Measurements from ENCODE around the gene AMBP. TPM values are rescaled to one million over a fixed set of nuclear protein-coding genes. Genes with fewer than 3 reads are reported as not detected.

The AMBP gene
- total RNA-seq, 1 donor from 2014 or later = 0.40 TPM

- Mint-ChIP-seq H3K27ac (ENCODE audit: unreplicated experiment) (no peak overlapping the region), H3K4me1 (no peaks in the 10 kb centered on the region), H3K9me3 (peaks cover 4% of the 10 kb centered on the region), H3K36me3 (ENCODE audit: low read depth) (peaks cover 6% of the 10 kb centered on the region), H3K4me3 (no peak overlapping the region), H3K27me3 (ENCODE audit: low read depth) (peaks cover 7% of the 10 kb centered on the region)
- DNase-seq (ENCODE audit: low read depth, low spot score) = no peak
- TF ChIP-seq CTCF (conservative IDR thresholded peaks at IDR 0.05) = no peak
Observed at GRCh38 chr9:114065304-114065703, 12.8 kb downstream of the AMBP start.

- peaks cover 7% of the 10 kb centered on the region for H3K27me3 Mint-ChIP-seq (ENCODE audit: low read depth)
- H3K27ac Mint-ChIP-seq (ENCODE audit: unreplicated experiment) = no peak overlapping the region
- peaks cover 6% of the 10 kb centered on the region for H3K9me3 Mint-ChIP-seq
- no peak for TF ChIP-seq CTCF (conservative IDR thresholded peaks at IDR 0.05)
- no peaks in the 10 kb centered on the region for H3K4me1 Mint-ChIP-seq
- no peak for DNase-seq (ENCODE audit: low read depth, low spot score)
- H3K36me3 Mint-ChIP-seq (ENCODE audit: low read depth) = peaks cover 10% of the 10 kb centered on the region
- no peak overlapping the region for H3K4me3 Mint-ChIP-seq
Observed at GRCh38 chr9:114061830-114062474, 16.1 kb downstream of the AMBP start.

GRCh38 chr9:114061292-114061691, 16.8 kb downstream of the AMBP start:
- H3K27ac Mint-ChIP-seq (ENCODE audit: unreplicated experiment) = no peak overlapping the region

GRCh38 chr9:114060711-114061110, 17.4 kb downstream of the AMBP start:
- H3K4me3 Mint-ChIP-seq = no peak overlapping the region
- no peaks in the 10 kb centered on the region for H3K4me1 Mint-ChIP-seq
- no peak for TF ChIP-seq CTCF (conservative IDR thresholded peaks at IDR 0.05)
- DNase-seq (ENCODE audit: low read depth, low spot score) = no peak
- H3K27ac Mint-ChIP-seq (ENCODE audit: unreplicated experiment) = no peak overlapping the region
- peaks cover 7% of the 10 kb centered on the region for H3K27me3 Mint-ChIP-seq (ENCODE audit: low read depth)
- peaks cover 6% of the 10 kb centered on the region for H3K9me3 Mint-ChIP-seq
- H3K36me3 Mint-ChIP-seq (ENCODE audit: low read depth) = peaks cover 10% of the 10 kb centered on the region

More at GRCh38 chr9:114061292-114061691, 16.8 kb downstream of the AMBP start:
- Mint-ChIP-seq H3K36me3 (ENCODE audit: low read depth) (peaks cover 10% of the 10 kb centered on the region), H3K4me1 (no peaks in the 10 kb centered on the region), H3K9me3 (peaks cover 6% of the 10 kb centered on the region), H3K4me3 (no peak overlapping the region), H3K27me3 (ENCODE audit: low read depth) (peaks cover 7% of the 10 kb centered on the region)
- no peak for DNase-seq (ENCODE audit: low read depth, low spot score)
- TF ChIP-seq CTCF (conservative IDR thresholded peaks at IDR 0.05) = no peak

GRCh38 chr9:114060070-114060469, 18.0 kb downstream of the AMBP start:
- no peak for TF ChIP-seq CTCF (conservative IDR thresholded peaks at IDR 0.05)
- Mint-ChIP-seq H3K36me3 (ENCODE audit: low read depth) (peaks cover 10% of the 10 kb centered on the region), H3K27me3 (ENCODE audit: low read depth) (peaks cover 7% of the 10 kb centered on the region), H3K27ac (ENCODE audit: unreplicated experiment) (peak overlapping the region; percentile 83), H3K4me3 (no peak overlapping the region), H3K4me1 (no peaks in the 10 kb centered on the region), H3K9me3 (peaks cover 6% of the 10 kb centered on the region)
- DNase-seq (ENCODE audit: low read depth, low spot score) = no peak

Measured in neural crest cell (in vitro differentiated cells).